Measurements from ENCODE around the gene MPP4. TPM values are rescaled to one million over a fixed set of nuclear protein-coding genes. Genes with fewer than 3 reads are reported as not detected.
"Not testable (repeated sequence)": the region's sequence is repeated elsewhere in the genome, so short reads cannot be mapped to it uniquely, and the experiment has no call there.

MPP4 gene
- total and polyA plus RNA-seq, 4 donors = 0.08 to 0.22 (median 0.15) TPM; not detected in 1

- Histone ChIP-seq H3K27me3 (ENCODE audit: control insufficient read depth in 3 of 3, insufficient read depth in 3 of 3, low read length in 2 of 3) (no peaks in the 10 kb centered on the region), H3K4me1 (ENCODE audit: control insufficient read depth in 5 of 5, insufficient read depth in 5 of 5, low read length in 5 of 5) (no peaks in the 10 kb centered on the region), H3K9ac (ENCODE audit: insufficient read depth in 1 of 2, low read length in 2 of 2) (no peak overlapping the region), H3K36me3 (ENCODE audit: control insufficient read depth in 4 of 4, insufficient read depth in 4 of 4, low read length in 4 of 4) (no peaks in the 10 kb centered on the region), H3K27ac (ENCODE audit: low read depth in 1 of 2, low read length in 1 of 2) (no peak overlapping the region), H3K4me3 (no peak overlapping the region), H3K9me3 (ENCODE audit: control insufficient read depth in 4 of 4, insufficient read depth in 3 of 4, low read length in 3 of 4) (no peaks in the 10 kb centered on the region)
- DNase-seq (no peak), ATAC-seq (ENCODE audit: insufficient read depth, low FRiP score) (no peak)
- 66 to 72% methylated on average over 3 of the region's 3 CpGs for WGBS, 2 donors
- no peak for TF ChIP-seq CTCF (IDR thresholded peaks at IDR 0.05; ENCODE audit: control extremely low read depth, extremely low read depth)
These were observed 24.1 kb downstream of the MPP4 start for GRCh38 chr2:201674298-201674697.

GRCh38 chr2:201673546-201673945 lies 24.9 kb downstream of the MPP4 start:
- no peak overlapping the region for H3K4me3 ChIP-seq
- WGBS, 2 donors = 67 to 84% methylated on average over 2 of the region's 2 CpGs
- no peaks in the 10 kb centered on the region for H3K36me3 ChIP-seq (ENCODE audit: control insufficient read depth in 4 of 4, insufficient read depth in 4 of 4, low read length in 4 of 4)
- ATAC-seq (ENCODE audit: insufficient read depth, low FRiP score) (no peak), DNase-seq (no peak)
- H3K27ac ChIP-seq (ENCODE audit: low read depth in 1 of 2, low read length in 1 of 2) = no peak overlapping the region
- peaks cover 0 to 2% (median 0%) of the 10 kb centered on the region in 4 donors for H3K9me3 ChIP-seq (ENCODE audit: control insufficient read depth in 4 of 4, insufficient read depth in 3 of 4, low read length in 3 of 4)
- H3K9ac ChIP-seq (ENCODE audit: insufficient read depth in 1 of 2, low read length in 2 of 2) = no peak overlapping the region
- no peak for TF ChIP-seq CTCF (IDR thresholded peaks at IDR 0.05; ENCODE audit: control extremely low read depth, extremely low read depth)
- H3K4me1 ChIP-seq (ENCODE audit: control insufficient read depth in 5 of 5, insufficient read depth in 5 of 5, low read length in 5 of 5) = no peaks in the 10 kb centered on the region
- H3K27me3 ChIP-seq (ENCODE audit: control insufficient read depth in 3 of 3, insufficient read depth in 3 of 3, low read length in 2 of 3) = no peaks in the 10 kb centered on the region

- not testable (repeated sequence) for H3K27me3 ChIP-seq (ENCODE audit: control insufficient read depth in 3 of 3, insufficient read depth in 3 of 3, low read length in 2 of 3); H3K9me3 ChIP-seq (ENCODE audit: control insufficient read depth in 4 of 4, insufficient read depth in 3 of 4, low read length in 3 of 4); ATAC-seq (ENCODE audit: insufficient read depth, low FRiP score); H3K4me3 ChIP-seq; H3K27ac ChIP-seq (ENCODE audit: low read depth in 1 of 2, low read length in 1 of 2); DNase-seq; H3K4me1 ChIP-seq (ENCODE audit: control insufficient read depth in 5 of 5, insufficient read depth in 5 of 5, low read length in 5 of 5); H3K36me3 ChIP-seq (ENCODE audit: control insufficient read depth in 4 of 4, insufficient read depth in 4 of 4, low read length in 4 of 4); H3K9ac ChIP-seq (ENCODE audit: insufficient read depth in 1 of 2, low read length in 2 of 2)
- WGBS, 2 donors = 58 to 59% methylated on average over 4 of the region's 4 CpGs
These were observed 27.2 kb downstream of the MPP4 start for GRCh38 chr2:201671205-201671604.

GRCh38 chr2:201669865-201670264 lies 28.6 kb downstream of the MPP4 start:
- no peak for TF ChIP-seq CTCF (IDR thresholded peaks at IDR 0.05; ENCODE audit: control extremely low read depth, extremely low read depth)
- Histone ChIP-seq H3K36me3 (ENCODE audit: control insufficient read depth in 4 of 4, insufficient read depth in 4 of 4, low read length in 4 of 4) (no peaks in the 10 kb centered on the region), H3K4me3 (no peak overlapping the region), H3K27ac (ENCODE audit: low read depth in 1 of 2, low read length in 1 of 2) (no peak overlapping the region), H3K27me3 (ENCODE audit: control insufficient read depth in 3 of 3, insufficient read depth in 3 of 3, low read length in 2 of 3) (no peaks in the 10 kb centered on the region), H3K9me3 (ENCODE audit: control insufficient read depth in 4 of 4, insufficient read depth in 3 of 4, low read length in 3 of 4) (peaks cover 0 to 4% (median 0%) of the 10 kb centered on the region in 4 donors), H3K9ac (ENCODE audit: insufficient read depth in 1 of 2, low read length in 2 of 2) (no peak overlapping the region), H3K4me1 (ENCODE audit: control insufficient read depth in 5 of 5, insufficient read depth in 5 of 5, low read length in 5 of 5) (no peaks in the 10 kb centered on the region)
- ATAC-seq (ENCODE audit: insufficient read depth, low FRiP score) (no peak), DNase-seq (no peak)
- 95 to 98% methylated on average over 1 of the region's 1 CpG for WGBS, 2 donors

Data from lung (tissue), 12 donors.